ENCODE measurements around the gene PLAGL2.

PLAGL2 gene

GRCh38 chr20:32230707-32231106, 23.2 kb upstream of the PLAGL2 start:
- DNase-seq, result no peak

- DNase-seq, result no peak
Measured at GRCh38 chr20:32229251-32229747, 21.8 kb upstream of the PLAGL2 start.

GRCh38 chr20:32227744-32228688, 20.5 kb upstream of the PLAGL2 start:
- DNase-seq, result peak in 2 of 3 donors; percentile 25 to 31

- DNase-seq, result no peak
Measured at GRCh38 chr20:32227306-32227705, 19.8 kb upstream of the PLAGL2 start.

GRCh38 chr20:32226391-32226790, 18.8 kb upstream of the PLAGL2 start:
- DNase-seq, result no peak

- DNase-seq, result no peak
Measured at GRCh38 chr20:32224463-32224862, 16.9 kb upstream of the PLAGL2 start.

- DNase-seq, result no peak
Measured at GRCh38 chr20:32218156-32218900, 10.8 kb upstream of the PLAGL2 start.

- no peak for DNase-seq
Measured at GRCh38 chr20:32216179-32217142, 8.9 kb upstream of the PLAGL2 start.

GRCh38 chr20:32215729-32216128, 8.2 kb upstream of the PLAGL2 start:
- DNase-seq, result no peak

GRCh38 chr20:32215147-32215546, 7.6 kb upstream of the PLAGL2 start:
- no peak for DNase-seq

GRCh38 chr20:32213870-32214269, 6.3 kb upstream of the PLAGL2 start:
- DNase-seq, result no peak

- DNase-seq, result no peak
Measured at GRCh38 chr20:32209850-32210605, 2.5 kb upstream of the PLAGL2 start.

GRCh38 chr20:32208499-32209154, 1.1 kb upstream of the PLAGL2 start:
- DNase-seq, result no peak

GRCh38 chr20:32206760-32207625, 550 bp downstream of the PLAGL2 start:
- peak in 2 of 3 donors; percentile 21 to 41 for DNase-seq

- no peak for DNase-seq
Measured at GRCh38 chr20:32205843-32206759, 1.4 kb downstream of the PLAGL2 start.

GRCh38 chr20:32205110-32205842, 2.3 kb downstream of the PLAGL2 start:
- DNase-seq, result peak; percentile 64 to 88 (median 79)

GRCh38 chr20:32204205-32205109, 3.1 kb downstream of the PLAGL2 start:
- peak; percentile 66 to 75 (median 73) for DNase-seq

All from suppressor macrophage treated with lipopolysaccharide for 1 hour (primary cell).